ENCODE measurements around the gene TMEM240.

DNA sequence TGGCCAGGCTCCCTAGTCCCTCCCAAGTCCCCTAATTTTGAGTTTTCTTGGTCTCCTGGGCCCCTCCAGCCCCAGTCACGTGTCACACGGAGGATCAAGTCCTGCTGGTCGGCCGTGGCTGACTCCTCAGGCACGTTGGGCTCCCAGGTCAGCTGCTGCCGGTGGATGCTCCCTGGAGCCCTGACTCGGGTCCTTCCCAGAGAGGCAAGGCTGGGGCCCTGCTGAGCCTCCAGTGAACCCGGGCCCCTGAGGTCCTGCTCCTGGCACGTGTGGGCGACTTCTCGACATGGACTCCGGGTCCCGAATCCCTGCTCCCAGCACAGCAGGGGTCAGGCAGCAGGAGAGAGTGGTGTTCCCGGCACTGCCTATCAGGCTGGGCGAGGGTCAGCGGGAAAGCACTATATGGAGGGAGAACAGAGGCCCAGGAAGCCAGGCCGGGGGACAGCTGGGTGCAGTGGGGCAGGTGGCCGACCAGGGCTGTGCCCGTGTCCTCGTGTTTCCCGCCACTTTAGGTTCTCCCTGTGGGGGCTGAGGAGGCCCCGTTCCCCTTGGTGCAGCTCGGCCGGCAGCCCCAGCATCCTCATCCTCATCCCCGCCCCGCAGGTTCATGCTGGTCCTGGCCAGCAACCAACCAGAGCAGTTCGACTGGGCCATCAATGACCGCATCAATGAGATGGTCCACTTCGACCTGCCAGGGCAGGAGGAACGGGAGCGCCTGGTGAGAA lies 13.2 kb downstream of the TMEM240 start:
- TF ChIP-seq MAFK (IDR thresholded peaks at IDR 0.05; ENCODE audit: low read length): no peak
- TF ChIP-seq MEF2A (IDR thresholded peaks at IDR 0.05; ENCODE audit: control insufficient read depth, low read depth, low read length): no peak
- TF ChIP-seq BHLHE40 (IDR thresholded peaks at IDR 0.05; ENCODE audit: low read length): no peak
- TF ChIP-seq, protein P1, sequence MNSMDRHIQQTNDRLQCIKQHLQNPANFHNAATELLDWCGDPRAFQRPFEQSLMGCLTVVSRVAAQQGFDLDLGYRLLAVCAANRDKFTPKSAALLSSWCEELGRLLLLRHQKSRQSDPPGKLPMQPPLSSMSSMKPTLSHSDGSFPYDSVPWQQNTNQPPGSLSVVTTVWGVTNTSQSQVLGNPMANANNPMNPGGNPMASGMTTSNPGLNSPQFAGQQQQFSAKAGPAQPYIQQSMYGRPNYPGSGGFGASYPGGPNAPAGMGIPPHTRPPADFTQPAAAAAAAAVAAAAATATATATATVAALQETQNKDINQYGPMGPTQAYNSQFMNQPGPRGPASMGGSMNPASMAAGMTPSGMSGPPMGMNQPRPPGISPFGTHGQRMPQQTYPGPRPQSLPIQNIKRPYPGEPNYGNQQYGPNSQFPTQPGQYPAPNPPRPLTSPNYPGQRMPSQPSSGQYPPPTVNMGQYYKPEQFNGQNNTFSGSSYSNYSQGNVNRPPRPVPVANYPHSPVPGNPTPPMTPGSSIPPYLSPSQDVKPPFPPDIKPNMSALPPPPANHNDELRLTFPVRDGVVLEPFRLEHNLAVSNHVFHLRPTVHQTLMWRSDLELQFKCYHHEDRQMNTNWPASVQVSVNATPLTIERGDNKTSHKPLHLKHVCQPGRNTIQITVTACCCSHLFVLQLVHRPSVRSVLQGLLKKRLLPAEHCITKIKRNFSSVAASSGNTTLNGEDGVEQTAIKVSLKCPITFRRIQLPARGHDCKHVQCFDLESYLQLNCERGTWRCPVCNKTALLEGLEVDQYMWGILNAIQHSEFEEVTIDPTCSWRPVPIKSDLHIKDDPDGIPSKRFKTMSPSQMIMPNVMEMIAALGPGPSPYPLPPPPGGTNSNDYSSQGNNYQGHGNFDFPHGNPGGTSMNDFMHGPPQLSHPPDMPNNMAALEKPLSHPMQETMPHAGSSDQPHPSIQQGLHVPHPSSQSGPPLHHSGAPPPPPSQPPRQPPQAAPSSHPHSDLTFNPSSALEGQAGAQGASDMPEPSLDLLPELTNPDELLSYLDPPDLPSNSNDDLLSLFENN (IDR thresholded peaks at IDR 0.05; ENCODE audit: low read depth in 2 of 2, low read length in 2 of 2): no peak
- TF ChIP-seq, protein P2, sequence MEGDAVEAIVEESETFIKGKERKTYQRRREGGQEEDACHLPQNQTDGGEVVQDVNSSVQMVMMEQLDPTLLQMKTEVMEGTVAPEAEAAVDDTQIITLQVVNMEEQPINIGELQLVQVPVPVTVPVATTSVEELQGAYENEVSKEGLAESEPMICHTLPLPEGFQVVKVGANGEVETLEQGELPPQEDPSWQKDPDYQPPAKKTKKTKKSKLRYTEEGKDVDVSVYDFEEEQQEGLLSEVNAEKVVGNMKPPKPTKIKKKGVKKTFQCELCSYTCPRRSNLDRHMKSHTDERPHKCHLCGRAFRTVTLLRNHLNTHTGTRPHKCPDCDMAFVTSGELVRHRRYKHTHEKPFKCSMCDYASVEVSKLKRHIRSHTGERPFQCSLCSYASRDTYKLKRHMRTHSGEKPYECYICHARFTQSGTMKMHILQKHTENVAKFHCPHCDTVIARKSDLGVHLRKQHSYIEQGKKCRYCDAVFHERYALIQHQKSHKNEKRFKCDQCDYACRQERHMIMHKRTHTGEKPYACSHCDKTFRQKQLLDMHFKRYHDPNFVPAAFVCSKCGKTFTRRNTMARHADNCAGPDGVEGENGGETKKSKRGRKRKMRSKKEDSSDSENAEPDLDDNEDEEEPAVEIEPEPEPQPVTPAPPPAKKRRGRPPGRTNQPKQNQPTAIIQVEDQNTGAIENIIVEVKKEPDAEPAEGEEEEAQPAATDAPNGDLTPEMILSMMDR (IDR thresholded peaks at IDR 0.05 in 2 of 3, conservative IDR thresholded peaks at IDR 0.05 in 1 of 3; ENCODE audit: insufficient read depth in 2 of 3, low read depth in 1 of 3, low read length in 3 of 3): no peak
- no peak for TF ChIP-seq PPARD (CRISPR knock-in tag; IDR thresholded peaks at IDR 0.05)
- no peak for TF ChIP-seq ARID1B (IDR thresholded peaks at IDR 0.05)
- TF ChIP-seq, protein P3, sequence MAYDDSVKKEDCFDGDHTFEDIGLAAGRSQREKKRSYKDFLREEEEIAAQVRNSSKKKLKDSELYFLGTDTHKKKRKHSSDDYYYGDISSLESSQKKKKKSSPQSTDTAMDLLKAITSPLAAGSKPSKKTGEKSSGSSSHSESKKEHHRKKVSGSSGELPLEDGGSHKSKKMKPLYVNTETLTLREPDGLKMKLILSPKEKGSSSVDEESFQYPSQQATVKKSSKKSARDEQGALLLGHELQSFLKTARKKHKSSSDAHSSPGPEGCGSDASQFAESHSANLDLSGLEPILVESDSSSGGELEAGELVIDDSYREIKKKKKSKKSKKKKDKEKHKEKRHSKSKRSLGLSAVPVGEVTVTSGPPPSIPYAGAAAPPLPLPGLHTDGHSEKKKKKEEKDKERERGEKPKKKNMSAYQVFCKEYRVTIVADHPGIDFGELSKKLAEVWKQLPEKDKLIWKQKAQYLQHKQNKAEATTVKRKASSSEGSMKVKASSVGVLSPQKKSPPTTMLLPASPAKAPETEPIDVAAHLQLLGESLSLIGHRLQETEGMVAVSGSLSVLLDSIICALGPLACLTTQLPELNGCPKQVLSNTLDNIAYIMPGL (CRISPR knock-in tag; IDR thresholded peaks at IDR 0.05): no peak
- no peak for TF ChIP-seq YY1 (IDR thresholded peaks at IDR 0.05; ENCODE audit: borderline replicate concordance in 1 of 3, control insufficient read depth in 1 of 3, extremely low read depth in 1 of 3, insufficient read depth in 3 of 3, insufficient read length in 1 of 3, insufficient replicate concordance in 2 of 3, low read depth in 1 of 3, low read length in 2 of 3)
- TF ChIP-seq CHD2 (IDR thresholded peaks at IDR 0.05; ENCODE audit: low read depth, low read length): no peak
